ENCODE data around the gene CEP57L1. TPM values are rescaled to one million over a fixed set of nuclear protein-coding genes. Genes with fewer than 3 reads are reported as not detected.
"Not testable (repeated sequence)": the region's sequence is repeated elsewhere in the genome, so short reads cannot be mapped to it uniquely, and the experiment has no call there.

The CEP57L1 gene
- total RNA-seq, 1 experiment from 2014 or later = 8.4 TPM

GRCh38 chr6:109148716-109149115 is 53.4 kb downstream of the CEP57L1 start:
- not testable (repeated sequence) for H3K27ac ChIP-seq (ENCODE audit: insufficient read length, low read depth, low read length); H3K9me3 ChIP-seq (ENCODE audit: control insufficient read depth, low read depth, low read length); H3K56ac ChIP-seq (ENCODE audit: insufficient read length, low read depth, low read length); H2BK120ac ChIP-seq (ENCODE audit: low read depth, low read length, poor library complexity, severe bottlenecking); H3K23ac ChIP-seq (ENCODE audit: insufficient read length, low read depth, low read length); H2BK15ac ChIP-seq (ENCODE audit: low read depth, low read length); H3K14ac ChIP-seq (ENCODE audit: insufficient read depth, low read length); H4K8ac ChIP-seq (replicated peaks; ENCODE audit: insufficient read length, low read depth, low read length); H2BK20ac ChIP-seq (ENCODE audit: low read depth, low read length, poor library complexity, severe bottlenecking); H3K27ac Mint-ChIP-seq; H3K4me3 Mint-ChIP-seq; H3K23me2 ChIP-seq (ENCODE audit: insufficient read length, low read depth, low read length, poor library complexity, severe bottlenecking); H3K27me3 ChIP-seq (ENCODE audit: insufficient read depth, low read length); H2AFZ ChIP-seq (ENCODE audit: low read length); H3T11ph ChIP-seq (ENCODE audit: low read length); H3K4me1 ChIP-seq (ENCODE audit: insufficient read depth, low read length); H4K91ac ChIP-seq (ENCODE audit: insufficient read length, low read depth, low read length); H3K9me3 Mint-ChIP-seq; H4K20me1 ChIP-seq (ENCODE audit: control insufficient read depth, insufficient read depth, insufficient read length); H3K4me1 Mint-ChIP-seq; H3K4me2 ChIP-seq (ENCODE audit: insufficient read depth, insufficient read length, low read length); H2BK5ac ChIP-seq (ENCODE audit: insufficient read length, low read length); H4K5ac ChIP-seq (ENCODE audit: insufficient read length, low read depth, low read length); H3K79me1 ChIP-seq (ENCODE audit: insufficient read depth, low read depth, low read length, poor library complexity, severe bottlenecking); DNase-seq; H3K27me3 Mint-ChIP-seq (ENCODE audit: low read depth); H2BK12ac ChIP-seq (ENCODE audit: insufficient read length, low read depth, low read length); H3K4ac ChIP-seq (ENCODE audit: low read depth, low read length); H3K79me2 ChIP-seq (ENCODE audit: insufficient read depth, low read length); H3K9ac ChIP-seq (ENCODE audit: extremely low read depth, insufficient read length, low read length); H2AK5ac ChIP-seq (ENCODE audit: insufficient read length, low read length); H3K18ac ChIP-seq (ENCODE audit: insufficient read length, low read depth, low read length)
- no CpG with 5 or more reads among the region's 1 CpG for WGBS (ENCODE audit: extremely low coverage, insufficient read length, low lambda C conversion rate)
- H3K36me3 Mint-ChIP-seq (ENCODE audit: insufficient read depth in 1 of 3, low read depth in 3 of 3) = peaks cover 8 to 17% (median 15%) of the 10 kb centered on the region in 3 experiments
